ENCODE results near the gene MAPK6.

MAPK6 gene

GRCh38 chr15:52099651-52100272, 80.7 kb downstream of the MAPK6 start:
- no peak for DNase-seq (ENCODE audit: low read depth in 2 of 2)
- H3K4me3 ChIP-seq (replicated peaks in 1 of 2; ENCODE audit: low read depth in 2 of 2, low read length in 2 of 2), result no peak overlapping the region
- no peak for TF ChIP-seq CTCF (IDR thresholded peaks at IDR 0.05; ENCODE audit: low read depth, low read length)

GRCh38 chr15:52100807-52101442, 81.9 kb downstream of the MAPK6 start:
- H3K4me3 ChIP-seq (replicated peaks in 1 of 2; ENCODE audit: low read depth in 2 of 2, low read length in 2 of 2), result no peak overlapping the region
- no peak for TF ChIP-seq CTCF (IDR thresholded peaks at IDR 0.05; ENCODE audit: low read depth, low read length)
- DNase-seq (ENCODE audit: low read depth in 2 of 2), result peak; percentile 93 to 96

GRCh38 chr15:52101542-52102323, 82.7 kb downstream of the MAPK6 start:
- no peak for TF ChIP-seq CTCF (IDR thresholded peaks at IDR 0.05; ENCODE audit: low read depth, low read length)
- no peak for DNase-seq (ENCODE audit: low read depth in 2 of 2)
- H3K4me3 ChIP-seq (replicated peaks in 1 of 2; ENCODE audit: low read depth in 2 of 2, low read length in 2 of 2), result no peak overlapping the region

GRCh38 chr15:52102463-52102862, 83.4 kb downstream of the MAPK6 start:
- DNase-seq (ENCODE audit: low read depth in 2 of 2), result peak; percentile 86 to 94

GRCh38 chr15:52103217-52104207, 84.5 kb downstream of the MAPK6 start:
- peak; percentile 93 to 96 for DNase-seq (ENCODE audit: low read depth in 2 of 2)
- TF ChIP-seq CTCF (IDR thresholded peaks at IDR 0.05; ENCODE audit: low read depth, low read length), result no peak
- no peak overlapping the region for H3K4me3 ChIP-seq (replicated peaks in 1 of 2; ENCODE audit: low read depth in 2 of 2, low read length in 2 of 2)

More at GRCh38 chr15:52102463-52102862, 83.4 kb downstream of the MAPK6 start:
- H3K4me3 ChIP-seq (replicated peaks in 1 of 2; ENCODE audit: low read depth in 2 of 2, low read length in 2 of 2), result no peak overlapping the region
- no peak for TF ChIP-seq CTCF (IDR thresholded peaks at IDR 0.05; ENCODE audit: low read depth, low read length)

- DNase-seq (ENCODE audit: low read depth in 2 of 2), result no peak
- no peak overlapping the region for H3K4me3 ChIP-seq (replicated peaks in 1 of 2; ENCODE audit: low read depth in 2 of 2, low read length in 2 of 2)
- TF ChIP-seq CTCF (IDR thresholded peaks at IDR 0.05; ENCODE audit: low read depth, low read length), result no peak
Observed at GRCh38 chr15:52104532-52105004, 85.5 kb downstream of the MAPK6 start.

All from cardiac fibroblast (primary cell).